Smooth muscle cell (in vitro differentiated cells): Measurements from ENCODE around the gene GNG12. TPM values are rescaled to one million over a fixed set of nuclear protein-coding genes. Genes with fewer than 3 reads are reported as not detected.
A peak's percentile ranks its signal among the peaks of the same experiment; 100 is the strongest.

ENCODE experiments used
- DNase-seq: peaks from one replicate; lab custom pipeline; 2025; ENCODE audit not compliant: unreplicated experiment; lab: John Stamatoyannopoulos, UW
- H2AFZ ChIP-seq: fragments of 200-600 bp; sonication (generic); 2 replicates; pipeline ENCODE4 v1.6.0; 2016; ENCODE audit warnings: antibody characterized with exemption, low read depth, mild to moderate bottlenecking
- H3F3A ChIP-seq: fragments of 200-600 bp; sonication (generic); 2 replicates; pipeline ENCODE4 v1.6.0; 2017; ENCODE audit warnings: antibody characterized with exemption, low read depth
- H3K27ac ChIP-seq: fragments of 200-600 bp; sonication (generic); 2 replicates; pipeline ENCODE4 v1.5.1; 2016; ENCODE audit warnings: low read depth, mild to moderate bottlenecking
- H3K27me3 ChIP-seq: fragments of 200-600 bp; sonication (generic); 2 replicates; pipeline ENCODE4 v1.6.1; 2016; ENCODE audit warnings: low read depth, mild to moderate bottlenecking
- H3K36me3 ChIP-seq: fragments of 200-600 bp; sonication (generic); 2 replicates; pipeline ENCODE4 v1.5.1; 2016; ENCODE audit warnings: low read depth
- H3K4me1 ChIP-seq: fragments of 200-600 bp; sonication (generic); 2 replicates; pipeline ENCODE4 v1.5.1; 2016; ENCODE audit warnings: low read depth
- H3K4me2 ChIP-seq: fragments of 200-600 bp; sonication (generic); 2 replicates; pipeline ENCODE4 v1.6.0; 2016; ENCODE audit warnings: mild to moderate bottlenecking
- H3K4me3 ChIP-seq: fragments of 200-600 bp; sonication (generic); 2 replicates; pipeline ENCODE4 v1.5.1; 2016; ENCODE audit warnings: mild to moderate bottlenecking
- H3K79me2 ChIP-seq: fragments of 200-600 bp; sonication (generic); 2 replicates; pipeline ENCODE4 v1.6.0; 2016; ENCODE audit warnings: low read depth, mild to moderate bottlenecking
- H3K9ac ChIP-seq: fragments of 200-600 bp; sonication (generic); 2 replicates; pipeline ENCODE4 v1.6.0; 2016; ENCODE audit warnings: low read depth
- H3K9me3 ChIP-seq: fragments of 200-600 bp; sonication (generic); replicated peaks from 2 replicates; pipeline ENCODE4 v1.5.1; 2016; ENCODE audit warnings: low read depth
- H4K20me1 ChIP-seq: fragments of 200-600 bp; sonication (generic); 2 replicates; pipeline ENCODE4 v1.6.0; 2016; ENCODE audit warnings: low read depth
- CTCF ChIP-seq: fragments of 200-600 bp; sonication (generic); IDR thresholded peaks from 2 replicates; pipeline ENCODE4 v1.5.1; 2017; ENCODE audit warnings: borderline replicate concordance, mild to moderate bottlenecking, antibody characterized with exemption; ENCODE audit not compliant: insufficient read depth, poor library complexity, severe bottlenecking
- WGBS: methylation state at CpG from one replicate; pipeline ENCODE4 v1.1.7; 2016; ENCODE audit warnings: low lambda C conversion rate; 5-methylcytosine and 5-hydroxymethylcytosine counted together
- polyA plus RNA-seq: library from polyadenylated mRNA; unstranded; fragments of >200 nt; fragmentation: Nextera tagmentation; extraction: Ambion mirVana; gene quantifications from 2 replicates; pipeline ENCODE4 v1.2.1, GENCODE V29; 2016
- total RNA-seq: library from RNA; depleted of rRNA; stranded (reverse); fragments of >200 nt; gene quantifications from 2 replicates; pipeline ENCODE4 v1.2.3, GENCODE V29; 2014

Gene GNG12
- total and polyA plus RNA-seq, 2 experiments from 2014 or later: 54.6 to 86.6 TPM

- H3K27me3 ChIP-seq: no peaks in the 10 kb centered on the region
Measured at GRCh38 chr1:67807282-67807681, 26.0 kb downstream of the GNG12 start.

GRCh38 chr1:67804710-67805109 is 28.6 kb downstream of the GNG12 start:
- WGBS: 77% methylated on average over 2 of the region's 2 CpGs
- Histone ChIP-seq H3K4me3 (no peak overlapping the region), H3F3A (no peaks in the 10 kb centered on the region), H3K79me2 (peaks cover 70% of the 10 kb centered on the region), H3K36me3 (no peaks in the 10 kb centered on the region), H3K27ac (no peak overlapping the region), H2AFZ (no peak overlapping the region), H3K4me1 (peaks cover 12% of the 10 kb centered on the region), H4K20me1 (peaks cover 85% of the 10 kb centered on the region), H3K9ac (no peak overlapping the region), H3K4me2 (peak overlapping the region; percentile 2), H3K27me3 (no peaks in the 10 kb centered on the region), H3K9me3 (no peaks in the 10 kb centered on the region)
- no peak for DNase-seq
- TF ChIP-seq CTCF: no peak

More at GRCh38 chr1:67807282-67807681, 26.0 kb downstream of the GNG12 start:
- Histone ChIP-seq H3F3A (no peaks in the 10 kb centered on the region), H3K9me3 (no peaks in the 10 kb centered on the region), H4K20me1 (peaks cover 87% of the 10 kb centered on the region), H3K9ac (no peak overlapping the region), H3K36me3 (no peaks in the 10 kb centered on the region), H3K79me2 (peaks cover 74% of the 10 kb centered on the region), H3K4me2 (no peak overlapping the region), H2AFZ (no peak overlapping the region), H3K4me3 (no peak overlapping the region), H3K27ac (no peak overlapping the region), H3K4me1 (peaks cover 12% of the 10 kb centered on the region)
- TF ChIP-seq CTCF: no peak
- DNase-seq: no peak

- H3F3A ChIP-seq: no peaks in the 10 kb centered on the region
- WGBS: 78% methylated on average over 7 of the region's 7 CpGs
- H3K9me3 ChIP-seq: no peaks in the 10 kb centered on the region
- H3K27ac ChIP-seq: no peak overlapping the region
- no peaks in the 10 kb centered on the region for H3K27me3 ChIP-seq
- peaks cover 68% of the 10 kb centered on the region for H3K79me2 ChIP-seq
- no peak overlapping the region for H2AFZ ChIP-seq
- H3K4me2 ChIP-seq: peak overlapping the region; percentile 16
- H3K9ac ChIP-seq: no peak overlapping the region
- H3K4me3 ChIP-seq: no peak overlapping the region
- no peaks in the 10 kb centered on the region for H3K36me3 ChIP-seq
- peaks cover 81% of the 10 kb centered on the region for H4K20me1 ChIP-seq
- peaks cover 12% of the 10 kb centered on the region for H3K4me1 ChIP-seq
- no peak for DNase-seq
- TF ChIP-seq CTCF: no peak
Measured at GRCh38 chr1:67803380-67804279, 29.6 kb downstream of the GNG12 start.
